Measurements from ENCODE around the gene XXYLT1.

GRCh38 chr3:195094191-195094921 is 176.6 kb downstream of the XXYLT1 start:
- TF ChIP-seq MEF2A (IDR thresholded peaks at IDR 0.05; ENCODE audit: insufficient read depth, low read depth, low read length), result no peak
- no peak for TF ChIP-seq TAF1 (IDR thresholded peaks at IDR 0.05; ENCODE audit: borderline replicate concordance, low read depth, low read length)
